ENCODE measurements around the gene MAG.

The MAG gene

DNA sequence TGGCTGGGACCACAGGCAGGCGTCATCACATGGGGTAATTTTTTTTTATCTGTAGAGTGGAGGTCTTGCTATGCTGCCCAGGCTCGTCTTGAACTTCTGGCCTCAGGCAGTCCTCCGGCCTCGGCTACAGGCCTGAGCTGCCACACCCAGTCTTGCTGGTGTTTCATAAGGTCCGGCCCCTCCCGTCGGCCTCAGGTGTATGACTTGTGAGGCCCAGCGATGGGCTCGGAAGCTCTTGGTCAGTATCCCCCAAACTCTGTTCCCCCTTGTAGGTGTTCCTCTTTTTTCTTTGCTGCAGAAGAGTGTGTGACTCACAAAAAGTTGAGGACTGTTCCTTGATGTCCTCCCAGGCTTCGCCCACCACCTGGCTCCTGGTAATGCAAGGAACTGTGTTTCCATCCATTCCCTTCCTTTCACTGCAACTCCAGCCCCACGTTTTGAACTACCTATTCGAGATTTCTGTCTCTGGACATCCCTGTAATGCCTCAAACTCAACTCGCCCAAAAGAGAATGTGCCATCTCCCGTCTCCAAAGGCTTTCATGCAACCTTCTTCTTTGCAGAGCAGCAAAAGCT lies 18.2 kb upstream of the MAG start:
- no peak overlapping the region for H2AFZ ChIP-seq (ENCODE audit: low read length)
- no peak overlapping the region for H3K4me3 ChIP-seq (ENCODE audit: low read depth, low read length, poor library complexity, severe bottlenecking)
- no peaks in the 10 kb centered on the region for H3F3A ChIP-seq (ENCODE audit: insufficient read depth, low read length)
- no peak overlapping the region for H3K9ac ChIP-seq (ENCODE audit: low read length)
- no peak overlapping the region for H3K4me2 ChIP-seq (ENCODE audit: low read length)
- H3K27ac ChIP-seq (ENCODE audit: low read depth, low read length, poor library complexity, severe bottlenecking) = no peak overlapping the region
- H3K36me3 ChIP-seq (ENCODE audit: insufficient read depth, low read length) = peaks cover 81% of the 10 kb centered on the region
- H3K9me3 ChIP-seq (ENCODE audit: low read length) = no peaks in the 10 kb centered on the region
- no peaks in the 10 kb centered on the region for H3K27me3 ChIP-seq (ENCODE audit: insufficient read depth, low read length)
- H3K4me1 ChIP-seq (ENCODE audit: insufficient read depth, low read length, severe bottlenecking) = peaks cover 6% of the 10 kb centered on the region
- no peaks in the 10 kb centered on the region for H3K79me2 ChIP-seq (ENCODE audit: insufficient read depth, low read length)
- no peaks in the 10 kb centered on the region for H4K20me1 ChIP-seq (ENCODE audit: insufficient read depth, low read length)
- no peaks in the 10 kb centered on the region for H3K9me2 ChIP-seq (ENCODE audit: low read depth, low read length)
- TF ChIP-seq, protein P1, sequence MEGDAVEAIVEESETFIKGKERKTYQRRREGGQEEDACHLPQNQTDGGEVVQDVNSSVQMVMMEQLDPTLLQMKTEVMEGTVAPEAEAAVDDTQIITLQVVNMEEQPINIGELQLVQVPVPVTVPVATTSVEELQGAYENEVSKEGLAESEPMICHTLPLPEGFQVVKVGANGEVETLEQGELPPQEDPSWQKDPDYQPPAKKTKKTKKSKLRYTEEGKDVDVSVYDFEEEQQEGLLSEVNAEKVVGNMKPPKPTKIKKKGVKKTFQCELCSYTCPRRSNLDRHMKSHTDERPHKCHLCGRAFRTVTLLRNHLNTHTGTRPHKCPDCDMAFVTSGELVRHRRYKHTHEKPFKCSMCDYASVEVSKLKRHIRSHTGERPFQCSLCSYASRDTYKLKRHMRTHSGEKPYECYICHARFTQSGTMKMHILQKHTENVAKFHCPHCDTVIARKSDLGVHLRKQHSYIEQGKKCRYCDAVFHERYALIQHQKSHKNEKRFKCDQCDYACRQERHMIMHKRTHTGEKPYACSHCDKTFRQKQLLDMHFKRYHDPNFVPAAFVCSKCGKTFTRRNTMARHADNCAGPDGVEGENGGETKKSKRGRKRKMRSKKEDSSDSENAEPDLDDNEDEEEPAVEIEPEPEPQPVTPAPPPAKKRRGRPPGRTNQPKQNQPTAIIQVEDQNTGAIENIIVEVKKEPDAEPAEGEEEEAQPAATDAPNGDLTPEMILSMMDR (IDR thresholded peaks at IDR 0.05; ENCODE audit: low read length) = no peak
- TF ChIP-seq EZH2 (IDR thresholded peaks at IDR 0.05; ENCODE audit: borderline replicate concordance, low read length) = no peak

DNA sequence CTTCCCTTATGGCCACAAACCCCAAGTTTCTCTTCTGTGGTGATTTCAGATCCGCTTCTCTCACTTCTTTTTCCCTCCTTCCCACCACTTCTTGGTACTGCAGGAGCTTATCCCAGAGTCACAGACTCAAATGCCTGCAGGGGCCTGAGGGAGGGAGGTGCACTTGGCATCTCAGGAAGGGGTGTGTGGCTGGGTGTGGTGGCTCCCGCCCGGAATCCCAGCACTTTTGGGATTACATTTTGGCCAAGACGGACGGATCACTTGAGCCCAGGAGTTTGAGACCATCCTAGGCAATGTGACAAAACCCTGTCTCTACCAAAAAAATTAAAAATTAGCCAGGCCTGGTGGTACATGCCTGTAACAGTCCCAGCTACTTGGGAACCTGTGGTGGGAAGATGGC lies 17.6 kb upstream of the MAG start:
- H3K4me2 ChIP-seq (ENCODE audit: low read length) = no peak overlapping the region
- no peak overlapping the region for H3K4me3 ChIP-seq (ENCODE audit: low read depth, low read length, poor library complexity, severe bottlenecking)
- no peak overlapping the region for H3K27ac ChIP-seq (ENCODE audit: low read depth, low read length, poor library complexity, severe bottlenecking)
- no peaks in the 10 kb centered on the region for H3F3A ChIP-seq (ENCODE audit: insufficient read depth, low read length)
- no peaks in the 10 kb centered on the region for H3K9me2 ChIP-seq (ENCODE audit: low read depth, low read length)
- no peak overlapping the region for H2AFZ ChIP-seq (ENCODE audit: low read length)
- H3K4me1 ChIP-seq (ENCODE audit: insufficient read depth, low read length, severe bottlenecking) = peaks cover 6% of the 10 kb centered on the region
- no peaks in the 10 kb centered on the region for H3K27me3 ChIP-seq (ENCODE audit: insufficient read depth, low read length)
- TF ChIP-seq, protein P1 (IDR thresholded peaks at IDR 0.05; ENCODE audit: low read length) = no peak
- TF ChIP-seq EZH2 (IDR thresholded peaks at IDR 0.05; ENCODE audit: borderline replicate concordance, low read length) = no peak
- no peaks in the 10 kb centered on the region for H3K9me3 ChIP-seq (ENCODE audit: low read length)
- no peak overlapping the region for H3K9ac ChIP-seq (ENCODE audit: low read length)
- peaks cover 86% of the 10 kb centered on the region for H3K36me3 ChIP-seq (ENCODE audit: insufficient read depth, low read length)
- no peaks in the 10 kb centered on the region for H4K20me1 ChIP-seq (ENCODE audit: insufficient read depth, low read length)
- H3K79me2 ChIP-seq (ENCODE audit: insufficient read depth, low read length) = no peaks in the 10 kb centered on the region

DNA sequence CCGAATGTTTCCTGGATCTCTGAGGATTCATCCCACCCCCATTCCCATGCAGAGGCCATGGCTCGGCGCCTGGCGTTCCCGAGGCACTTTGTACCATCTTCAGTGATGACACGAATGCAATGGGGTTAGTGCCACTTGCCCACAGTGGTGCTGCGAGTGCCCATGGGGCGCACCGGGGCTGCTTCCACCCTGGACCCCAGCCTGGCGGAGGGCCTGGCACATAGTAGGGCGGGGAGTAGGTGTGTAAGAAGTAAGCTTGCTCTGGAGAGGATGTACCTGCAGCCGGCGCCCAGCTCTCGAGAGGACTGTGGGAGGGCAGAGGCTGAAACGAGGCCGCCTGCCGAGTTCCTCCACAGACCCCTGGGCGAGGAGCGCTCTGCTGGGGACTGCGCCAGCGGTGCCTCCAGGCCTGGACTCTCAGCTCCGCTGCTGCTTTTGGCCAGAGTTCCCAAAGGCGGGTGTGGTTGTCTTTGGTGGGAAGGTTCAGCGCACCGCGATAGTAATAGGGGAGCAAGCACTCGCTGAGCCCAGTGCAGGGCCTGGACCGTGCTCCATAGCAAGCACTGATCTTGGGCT lies 15.2 kb upstream of the MAG start:
- Histone ChIP-seq H3K9me2 (ENCODE audit: low read depth, low read length) (no peaks in the 10 kb centered on the region), H2AFZ (ENCODE audit: low read length) (no peak overlapping the region), H3K9ac (ENCODE audit: low read length) (no peak overlapping the region), H3K79me2 (ENCODE audit: insufficient read depth, low read length) (no peaks in the 10 kb centered on the region), H3K27me3 (ENCODE audit: insufficient read depth, low read length) (no peaks in the 10 kb centered on the region), H3F3A (ENCODE audit: insufficient read depth, low read length) (no peaks in the 10 kb centered on the region; the same call in 1 of the 2 replicates), H3K27ac (ENCODE audit: low read depth, low read length, poor library complexity, severe bottlenecking) (no peak overlapping the region), H3K36me3 (ENCODE audit: insufficient read depth, low read length) (peaks cover 71% of the 10 kb centered on the region), H3K4me1 (ENCODE audit: insufficient read depth, low read length, severe bottlenecking) (peaks cover 3% of the 10 kb centered on the region), H3K4me3 (ENCODE audit: low read depth, low read length, poor library complexity, severe bottlenecking) (no peak overlapping the region), H3K4me2 (ENCODE audit: low read length) (no peak overlapping the region), H4K20me1 (ENCODE audit: insufficient read depth, low read length) (no peaks in the 10 kb centered on the region), H3K9me3 (ENCODE audit: low read length) (no peaks in the 10 kb centered on the region)
- TF ChIP-seq EZH2 (IDR thresholded peaks at IDR 0.05; ENCODE audit: borderline replicate concordance, low read length) = no peak
- TF ChIP-seq, protein P1 (IDR thresholded peaks at IDR 0.05; ENCODE audit: low read length) = no peak

Data from OCI-LY1 (cell line).